ENCODE data around the gene PER3.

- TF ChIP-seq POLR2A (IDR thresholded peaks at IDR 0.05; ENCODE audit: low read depth, low read length) (no peak), CHD1 (IDR thresholded peaks at IDR 0.05; ENCODE audit: low read depth, low read length) (no peak), MAFK (IDR thresholded peaks at IDR 0.05; ENCODE audit: low read depth, low read length) (no peak), RAD21 (IDR thresholded peaks at IDR 0.05; ENCODE audit: low read length) (no peak), CTCF (conservative IDR thresholded peaks at IDR 0.05; ENCODE audit: low read depth, low read length) (no peak), USF2 (IDR thresholded peaks at IDR 0.05; ENCODE audit: low read depth, low read length) (no peak), BHLHE40 (IDR thresholded peaks at IDR 0.05; ENCODE audit: low read depth, low read length) (no peak), SMC3 (IDR thresholded peaks at IDR 0.05; ENCODE audit: low read depth, low read length) (no peak), NFE2L2 (IDR thresholded peaks at IDR 0.05; ENCODE audit: low read depth, low read length) (no peak), MAZ (IDR thresholded peaks at IDR 0.05; ENCODE audit: borderline replicate concordance, low read depth, low read length) (no peak), ELK1 (IDR thresholded peaks at IDR 0.05; ENCODE audit: borderline replicate concordance, low read depth, low read length) (no peak), CEBPB (IDR thresholded peaks at IDR 0.05; ENCODE audit: low read depth, low read length) (no peak)
Observed at GRCh38 chr1:7781923-7782495, 2.1 kb upstream of the PER3 start.
